Fibroblast of skin of left quadriceps (primary cell): ENCODE results near the gene SPNS1.

Experiments used
- DNase-seq, 2 experiments: peaks; one replicate each; pipeline ENCODE4 v3.0.0-alpha.2; 2013; ENCODE audit warnings: low read depth in 2 of 2

The SPNS1 gene

DNA sequence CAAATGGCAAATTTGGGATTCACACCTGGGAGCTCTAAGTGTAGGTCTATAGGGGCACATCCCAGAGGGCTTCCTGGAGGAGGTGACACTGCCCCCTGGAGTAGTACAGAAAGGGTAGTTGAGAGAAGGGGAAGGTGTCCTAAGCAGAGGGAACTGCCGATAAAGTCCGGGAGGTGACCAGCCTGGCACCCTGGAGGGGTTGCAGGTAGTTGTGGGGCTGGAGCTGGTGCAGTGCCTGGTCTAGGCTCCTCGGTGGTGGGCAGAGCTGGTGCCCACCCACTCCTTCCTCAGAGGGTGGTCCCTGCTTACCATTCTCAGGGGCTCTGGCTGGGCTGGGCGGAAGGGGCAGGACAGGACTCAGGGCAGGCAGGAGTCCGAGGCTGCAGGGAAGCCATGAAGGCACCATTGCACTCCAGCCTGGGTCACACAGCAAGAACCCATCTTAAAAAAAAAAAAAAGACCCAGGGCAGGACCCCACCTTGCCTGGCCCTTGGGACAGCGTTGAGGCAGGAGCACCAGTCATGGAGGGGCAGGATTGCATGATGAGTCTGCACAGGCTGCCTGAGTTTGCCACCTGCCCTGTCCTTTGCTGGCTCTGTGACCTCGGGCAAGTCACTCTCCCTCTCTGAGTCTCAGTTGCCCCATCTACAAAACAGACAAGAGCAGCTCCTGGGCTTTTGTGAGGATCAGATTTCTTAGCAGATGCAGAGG lies 54.0 kb downstream of the SPNS1 start:
- no peak for DNase-seq

GRCh38 chr16:29029168-29029994 lies 54.8 kb downstream of the SPNS1 start:
- DNase-seq, result peak; percentile 81 to 82

GRCh38 chr16:29030086-29030840 lies 55.7 kb downstream of the SPNS1 start:
- DNase-seq, result no peak
